PC-9 (cell line): ENCODE measurements around the gene FBXL12.

Experiments
- EZH2 ChIP-seq: fragments of 200-600 bp; sonication (generic); IDR thresholded peaks from 2 replicates; pipeline ENCODE4 v1.8.0; 2017; ENCODE audit warnings: antibody characterized with exemption, low read depth
- TF ChIP-seq, protein P1 (sequence below): fragments of 200-600 bp; sonication (generic); conservative IDR thresholded peaks from 2 replicates; pipeline ENCODE4 v1.6.1; 2017; ENCODE audit warnings: mixed run types, antibody characterized with exemption, mild to moderate bottlenecking, moderate library complexity

DNA sequence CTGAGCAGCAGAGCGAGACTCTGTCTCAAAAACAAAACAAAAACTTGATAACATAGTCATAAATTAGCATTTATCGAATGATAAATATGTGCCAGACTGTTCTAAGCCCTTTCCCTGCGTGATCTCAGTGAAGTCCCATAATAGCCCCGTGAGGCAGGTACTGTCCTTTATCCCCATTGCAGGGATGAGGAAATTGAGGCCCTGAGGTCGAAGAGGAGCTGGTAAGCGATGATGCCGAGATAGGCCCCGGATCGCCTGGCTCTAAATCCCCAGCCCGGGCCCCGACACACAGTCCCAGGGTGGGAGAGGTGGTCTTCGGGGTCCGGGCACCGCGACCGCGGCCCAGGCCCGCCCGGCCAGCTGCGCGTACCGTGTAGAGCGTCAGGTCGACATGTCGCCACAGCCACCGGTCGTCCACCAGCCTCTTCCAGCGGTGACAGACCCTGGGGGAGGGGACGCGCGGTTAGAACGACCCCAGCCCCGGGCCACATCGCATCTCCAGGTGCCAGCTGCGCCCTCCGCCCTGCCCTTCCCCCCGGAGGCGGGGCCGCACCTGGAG lies 625 bp downstream of the FBXL12 start:
- TF ChIP-seq, protein P1, sequence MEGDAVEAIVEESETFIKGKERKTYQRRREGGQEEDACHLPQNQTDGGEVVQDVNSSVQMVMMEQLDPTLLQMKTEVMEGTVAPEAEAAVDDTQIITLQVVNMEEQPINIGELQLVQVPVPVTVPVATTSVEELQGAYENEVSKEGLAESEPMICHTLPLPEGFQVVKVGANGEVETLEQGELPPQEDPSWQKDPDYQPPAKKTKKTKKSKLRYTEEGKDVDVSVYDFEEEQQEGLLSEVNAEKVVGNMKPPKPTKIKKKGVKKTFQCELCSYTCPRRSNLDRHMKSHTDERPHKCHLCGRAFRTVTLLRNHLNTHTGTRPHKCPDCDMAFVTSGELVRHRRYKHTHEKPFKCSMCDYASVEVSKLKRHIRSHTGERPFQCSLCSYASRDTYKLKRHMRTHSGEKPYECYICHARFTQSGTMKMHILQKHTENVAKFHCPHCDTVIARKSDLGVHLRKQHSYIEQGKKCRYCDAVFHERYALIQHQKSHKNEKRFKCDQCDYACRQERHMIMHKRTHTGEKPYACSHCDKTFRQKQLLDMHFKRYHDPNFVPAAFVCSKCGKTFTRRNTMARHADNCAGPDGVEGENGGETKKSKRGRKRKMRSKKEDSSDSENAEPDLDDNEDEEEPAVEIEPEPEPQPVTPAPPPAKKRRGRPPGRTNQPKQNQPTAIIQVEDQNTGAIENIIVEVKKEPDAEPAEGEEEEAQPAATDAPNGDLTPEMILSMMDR: no peak
- no peak for TF ChIP-seq EZH2
